Islet precursor cell (in vitro differentiated cells): ENCODE measurements around the gene ZDHHC22.

Experiments used
- DNase-seq: peaks from one replicate; pipeline ENCODE4 v3.0.0-alpha.2; 2018

The ZDHHC22 gene

DNA sequence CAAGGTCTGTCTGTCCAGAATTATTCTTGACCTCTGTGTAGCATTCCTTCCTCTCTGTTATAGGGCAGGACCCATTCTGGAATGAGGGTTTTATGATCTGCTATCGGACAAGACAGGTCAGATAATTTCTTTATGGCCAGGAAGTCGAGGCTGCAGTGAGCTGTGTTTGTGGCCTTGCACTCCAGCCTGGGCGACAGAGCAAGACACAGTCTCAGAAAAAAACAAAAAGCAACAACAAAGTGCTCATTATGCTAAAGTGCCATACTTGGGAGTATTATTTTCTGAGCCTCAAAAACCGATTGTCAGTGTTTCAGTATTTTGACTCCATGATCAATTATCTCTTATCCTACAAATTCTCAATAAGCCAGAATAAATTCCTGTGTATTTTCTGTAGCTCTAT is 39.4 kb downstream of the ZDHHC22 start:
- no peak for DNase-seq

DNA sequence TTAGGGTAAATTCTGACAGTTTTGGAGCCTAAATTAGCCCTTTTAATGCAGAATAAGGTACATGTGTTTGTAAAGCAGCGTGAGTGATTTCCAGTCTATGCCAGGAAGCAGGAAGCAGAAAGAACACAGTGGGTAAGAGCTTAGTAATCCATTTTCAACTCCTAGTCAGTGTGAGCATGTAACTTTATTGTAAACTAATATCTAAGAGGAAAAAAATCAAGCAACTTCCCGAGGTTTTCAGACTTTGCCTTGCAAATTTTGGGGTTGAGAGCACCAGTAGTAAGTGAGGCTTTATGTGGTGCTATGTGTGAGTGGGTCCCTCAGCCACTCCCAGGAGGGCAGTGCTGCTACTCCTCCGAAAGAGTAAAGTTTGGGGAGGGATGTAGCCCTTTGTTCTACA is 40.6 kb downstream of the ZDHHC22 start:
- DNase-seq: no peak

DNA sequence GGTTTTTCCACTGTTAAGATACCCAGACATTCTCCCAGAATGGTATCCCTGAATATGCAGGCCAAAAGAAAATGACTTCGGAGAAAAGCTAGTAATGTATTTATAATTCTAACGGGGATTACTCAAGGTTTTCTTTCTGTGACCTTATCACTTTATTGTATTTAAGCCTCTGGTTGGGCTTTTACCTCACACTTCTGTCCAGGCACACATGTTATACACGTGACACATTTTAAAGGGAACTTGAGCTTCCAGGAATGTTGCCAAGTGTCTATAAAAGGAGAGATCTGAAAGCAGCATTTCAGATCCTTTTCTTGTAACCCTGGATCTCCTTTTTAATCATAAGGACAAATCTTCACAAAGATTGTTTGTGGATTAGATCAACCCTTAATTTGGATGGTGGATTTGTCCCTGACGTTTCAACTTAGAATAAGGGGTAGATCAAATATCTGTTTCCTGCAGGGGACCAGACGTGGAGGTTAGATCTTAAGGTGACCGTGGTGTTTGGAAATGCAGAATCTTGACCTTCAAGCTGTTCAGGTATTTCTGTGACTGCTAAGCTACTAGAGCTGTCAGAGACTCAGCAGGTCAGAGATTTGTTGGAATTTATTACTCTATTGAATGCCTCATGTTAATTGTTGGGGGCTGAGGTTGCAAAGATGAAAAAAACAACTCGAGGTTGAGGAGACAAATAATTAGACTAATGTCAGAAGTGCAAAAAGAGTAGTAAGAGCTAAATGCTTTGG is 42.0 kb downstream of the ZDHHC22 start:
- DNase-seq: no peak

DNA sequence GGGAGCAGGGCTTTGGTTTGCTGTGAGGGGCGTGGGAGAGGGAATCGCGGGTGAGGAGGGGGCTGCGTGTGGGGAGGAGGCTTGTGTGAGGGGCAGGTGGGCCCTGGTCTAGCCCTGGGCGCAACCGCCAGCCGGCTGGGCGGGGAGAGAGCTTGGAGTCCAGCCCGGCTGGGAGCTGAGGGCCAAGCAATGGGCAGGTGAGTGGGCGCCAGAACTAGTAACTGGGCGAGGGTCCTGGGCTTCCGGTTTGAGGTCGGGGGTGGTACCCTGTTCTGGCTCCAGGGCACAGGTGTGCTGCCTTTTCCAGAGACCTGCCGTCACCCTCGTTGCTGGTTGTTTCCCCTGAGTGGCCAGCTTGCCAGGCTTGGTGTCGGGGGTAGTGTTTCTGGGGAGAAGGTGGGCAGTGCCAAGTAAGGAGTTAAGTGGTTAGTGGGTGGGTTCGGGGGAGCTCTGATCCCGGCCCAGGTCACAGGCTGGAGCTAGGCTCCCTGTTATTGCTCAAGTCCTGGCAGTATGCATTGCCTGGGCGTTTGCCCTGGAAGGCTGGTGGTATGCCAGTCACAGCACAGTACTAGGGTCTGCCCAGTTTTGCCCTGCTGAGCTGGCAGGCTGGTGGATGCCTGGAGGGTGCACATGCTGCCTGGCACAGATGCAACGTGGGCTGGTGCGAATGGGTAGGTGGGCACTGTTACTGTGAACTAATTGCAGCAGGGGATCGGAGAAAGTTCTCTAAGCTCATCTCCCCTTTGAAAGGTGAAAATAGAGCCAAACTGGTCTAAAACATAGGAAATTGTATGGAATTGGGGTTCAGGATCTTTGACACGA is 42.9 kb downstream of the ZDHHC22 start:
- DNase-seq: peak; percentile 68

DNA sequence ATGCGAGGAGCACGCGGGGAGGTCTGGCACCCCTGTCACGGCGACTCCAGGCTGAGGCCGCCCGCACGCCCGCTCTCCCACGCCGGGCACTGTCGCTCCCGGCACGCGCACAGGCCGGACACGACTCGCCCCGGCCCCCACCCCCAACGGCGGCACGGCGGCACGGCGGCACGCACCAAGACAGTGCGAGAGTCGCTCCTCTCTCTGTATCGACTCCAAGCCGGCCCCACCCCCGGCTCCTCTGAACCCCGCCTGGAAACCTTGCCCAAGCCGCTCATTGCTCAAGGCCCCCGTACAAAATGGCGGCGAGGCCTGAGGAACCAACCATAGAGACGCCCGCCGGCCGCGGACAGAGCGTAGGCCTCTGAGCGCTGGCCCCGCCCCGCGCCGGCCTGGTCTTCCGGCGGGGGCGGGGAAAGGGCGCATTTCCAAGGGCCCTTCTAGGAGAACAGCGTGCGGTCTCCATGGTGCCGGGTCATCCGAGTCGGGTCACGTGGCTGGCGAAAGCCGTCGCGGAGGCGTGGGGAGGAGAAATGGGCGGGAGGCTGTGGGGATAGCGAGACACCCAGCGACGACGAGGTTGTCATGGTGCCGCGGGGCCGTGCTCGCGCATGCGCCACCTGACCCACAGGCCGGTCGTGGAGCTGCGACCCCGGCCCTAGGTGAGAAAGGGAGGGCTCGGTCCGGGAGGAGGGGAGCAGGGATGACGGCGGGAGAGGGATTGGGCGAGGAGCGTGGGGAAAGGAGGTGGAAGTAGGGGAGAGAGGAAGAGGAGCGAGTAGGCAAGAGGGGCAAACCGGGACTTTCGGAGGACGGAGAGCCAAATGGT is 43.7 kb downstream of the ZDHHC22 start, which contains the start of gene CIPC:
Gene CIPC, plus strand, starts transcription at position 559 of the 829 bp plus-strand sequence. CDS start 7,451 bp downstream, outside the sequence.
- peak; percentile 100 for DNase-seq

DNA sequence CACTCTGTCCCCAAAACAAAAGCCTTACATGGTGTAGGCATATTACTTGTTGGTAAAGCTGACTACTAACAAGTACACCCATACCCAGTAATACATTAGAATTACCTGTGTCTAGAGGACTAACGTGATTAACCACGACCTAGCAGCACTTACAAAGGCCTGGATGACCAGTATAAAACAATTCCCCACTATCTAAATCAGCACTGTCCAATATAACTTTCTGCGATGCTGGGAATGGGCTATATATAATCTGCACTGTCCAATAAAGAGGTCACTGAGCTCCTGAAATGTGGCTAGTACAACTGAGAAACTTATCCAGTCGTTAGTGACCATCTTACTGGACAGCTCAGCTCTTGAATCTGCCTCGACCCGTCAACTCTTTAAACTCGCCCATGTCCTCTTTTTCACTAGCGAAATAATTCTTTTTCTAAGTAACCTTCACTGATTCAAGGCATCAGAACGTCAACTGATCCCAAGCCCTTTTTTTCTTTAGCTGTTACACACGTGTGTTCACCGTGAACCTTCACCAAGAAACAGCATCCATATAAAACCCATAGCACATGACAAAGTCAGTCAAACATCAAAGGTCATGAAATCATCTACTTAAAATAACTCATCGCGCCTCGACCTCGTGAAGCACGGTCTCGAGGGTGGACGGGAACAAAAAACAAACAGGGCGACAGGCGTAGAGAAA is 44.4 kb downstream of the ZDHHC22 start:
- no peak for DNase-seq

DNA sequence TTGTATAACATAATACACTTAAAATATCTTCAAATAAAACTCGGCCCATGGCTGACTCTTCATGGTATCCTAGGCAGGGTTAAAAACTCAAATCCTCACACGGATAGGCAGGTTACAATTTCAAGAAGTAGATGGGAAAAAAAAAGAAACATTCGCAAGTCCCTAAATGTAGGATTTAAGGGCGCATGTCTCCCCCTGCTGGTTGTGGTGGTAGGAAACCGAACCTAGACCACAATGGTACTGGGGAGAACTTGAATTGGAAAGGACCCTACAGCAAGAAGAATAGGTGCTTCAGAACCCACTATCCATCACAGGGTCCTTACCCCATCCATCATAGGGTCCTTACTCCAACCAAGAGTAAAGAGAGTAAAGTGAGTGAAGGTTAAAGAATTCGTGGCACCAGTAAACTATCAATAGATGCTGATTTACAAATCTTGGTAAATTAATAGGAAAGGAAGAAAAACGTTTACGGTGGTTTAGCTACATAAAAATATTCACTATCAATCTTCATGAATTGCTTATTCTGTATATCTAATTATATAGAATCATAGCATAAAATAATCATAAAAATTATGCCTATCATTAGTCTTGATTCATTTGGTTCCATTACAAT is 46.8 kb downstream of the ZDHHC22 start:
- DNase-seq: peak; percentile 86

DNA sequence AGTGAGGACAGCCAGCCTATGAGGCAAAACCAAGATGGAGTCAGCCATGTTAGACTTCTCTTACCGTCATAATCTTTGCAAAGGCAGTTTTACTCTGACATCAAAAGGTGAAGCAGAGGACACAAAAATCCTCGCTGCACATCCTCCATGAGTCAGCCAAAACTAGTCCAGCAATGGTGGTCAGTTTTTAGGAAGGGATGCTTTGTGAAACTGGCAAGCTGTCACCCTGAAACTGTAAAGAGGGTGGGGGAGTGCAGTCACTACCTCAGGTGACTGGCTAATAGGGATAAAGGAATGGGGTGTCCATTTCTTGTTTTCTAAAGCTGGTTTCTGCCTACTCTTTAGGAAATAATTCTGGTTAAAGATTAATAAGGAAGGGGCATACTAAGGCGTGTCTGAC is 48.9 kb downstream of the ZDHHC22 start:
- DNase-seq: no peak

DNA sequence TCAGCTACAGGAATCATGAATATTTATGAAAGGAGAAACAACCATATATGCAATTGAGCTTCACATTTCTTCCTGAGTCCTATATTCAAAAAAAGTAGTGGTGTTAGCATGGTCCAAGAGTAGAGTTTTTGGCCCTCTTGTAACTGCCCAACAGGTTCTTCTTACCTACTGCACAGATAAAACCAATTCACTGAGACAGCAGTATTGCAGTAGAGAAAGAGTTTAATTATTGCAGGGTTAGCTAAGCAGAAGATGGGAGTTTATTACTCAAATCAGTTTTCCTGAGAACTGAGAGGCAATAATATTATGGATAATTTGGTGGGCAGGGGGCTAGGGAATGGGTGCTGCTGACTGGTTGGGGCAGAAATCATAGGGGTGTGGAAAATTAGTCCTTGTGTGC is 50.1 kb downstream of the ZDHHC22 start:
- DNase-seq: no peak

DNA sequence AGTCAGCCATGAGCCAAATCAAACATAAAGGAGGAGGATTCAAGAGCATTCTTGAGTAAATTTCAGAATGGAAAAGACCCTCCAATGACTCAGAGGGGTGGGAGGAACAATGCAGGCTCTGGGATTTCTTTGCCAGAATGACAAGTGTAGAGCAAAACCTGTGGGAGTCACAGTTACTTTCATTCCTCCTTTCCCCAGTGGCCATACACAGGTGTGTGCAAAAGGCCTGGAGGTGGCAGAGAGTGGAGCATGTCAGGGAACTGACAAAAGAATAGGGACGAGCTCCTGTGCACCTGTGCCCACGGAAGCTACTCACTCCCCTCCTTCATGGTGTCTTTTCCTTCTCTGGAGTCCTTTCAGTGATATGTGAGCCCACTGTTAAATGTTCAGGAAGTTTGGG is 52.9 kb downstream of the ZDHHC22 start:
- DNase-seq: peak; percentile 60

DNA sequence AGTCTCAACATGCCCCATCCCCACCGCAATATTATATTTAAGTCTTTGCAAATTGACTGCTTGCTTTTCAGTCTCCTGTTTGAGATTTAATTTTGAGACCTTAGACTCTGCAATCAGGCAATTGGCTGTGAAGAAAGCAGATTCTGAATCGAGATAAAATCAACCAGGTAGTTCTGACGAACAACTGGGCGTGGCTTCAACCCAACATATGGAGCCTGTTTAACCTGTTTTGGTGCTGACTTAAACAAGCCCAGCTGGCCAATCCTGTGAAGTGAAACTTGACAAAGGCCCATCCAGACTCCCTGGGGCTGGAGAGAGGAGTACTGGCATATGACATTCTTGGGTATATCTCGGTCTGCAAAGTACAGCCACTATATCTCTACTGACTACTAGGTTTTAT is 53.4 kb downstream of the ZDHHC22 start:
- DNase-seq: peak; percentile 96

DNA sequence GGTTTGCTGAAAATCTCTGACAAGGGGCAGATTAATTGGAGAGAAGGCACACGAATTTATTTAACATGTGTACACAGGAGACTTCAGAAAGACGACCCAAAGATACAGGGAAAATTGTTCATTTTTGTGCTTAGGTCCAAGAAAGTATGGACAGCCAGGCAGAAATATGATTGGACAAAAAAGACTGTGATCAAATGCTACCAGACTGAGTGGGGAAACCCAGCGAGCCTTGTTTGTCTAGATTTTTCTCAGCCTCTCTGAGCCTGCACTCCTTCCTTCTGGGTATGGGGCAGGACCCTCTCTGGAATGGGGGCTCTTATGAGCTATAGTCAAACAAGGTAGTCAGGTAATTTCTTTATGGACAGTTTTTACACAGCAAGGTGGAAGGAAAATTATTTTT is 54.0 kb downstream of the ZDHHC22 start:
- no peak for DNase-seq

DNA sequence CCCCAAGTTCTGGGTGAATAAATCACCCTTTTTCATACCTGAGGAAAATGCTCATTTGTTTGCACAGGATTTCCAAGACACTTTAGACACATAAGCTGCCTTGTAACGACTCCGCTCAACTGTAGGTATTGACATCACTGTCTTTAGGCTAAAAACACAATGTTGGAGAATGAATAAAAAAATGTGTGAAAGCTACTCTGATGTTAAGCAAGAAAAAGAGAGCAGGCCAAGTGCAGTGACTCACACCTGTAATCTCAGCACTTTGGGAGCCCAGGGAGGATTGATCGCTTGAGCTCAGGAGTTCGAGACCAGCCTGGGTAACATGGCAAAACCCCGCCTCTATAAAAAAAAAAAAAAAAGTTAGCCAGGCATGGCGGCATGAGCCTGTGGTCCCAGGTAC is 54.6 kb downstream of the ZDHHC22 start:
- DNase-seq: no peak

DNA sequence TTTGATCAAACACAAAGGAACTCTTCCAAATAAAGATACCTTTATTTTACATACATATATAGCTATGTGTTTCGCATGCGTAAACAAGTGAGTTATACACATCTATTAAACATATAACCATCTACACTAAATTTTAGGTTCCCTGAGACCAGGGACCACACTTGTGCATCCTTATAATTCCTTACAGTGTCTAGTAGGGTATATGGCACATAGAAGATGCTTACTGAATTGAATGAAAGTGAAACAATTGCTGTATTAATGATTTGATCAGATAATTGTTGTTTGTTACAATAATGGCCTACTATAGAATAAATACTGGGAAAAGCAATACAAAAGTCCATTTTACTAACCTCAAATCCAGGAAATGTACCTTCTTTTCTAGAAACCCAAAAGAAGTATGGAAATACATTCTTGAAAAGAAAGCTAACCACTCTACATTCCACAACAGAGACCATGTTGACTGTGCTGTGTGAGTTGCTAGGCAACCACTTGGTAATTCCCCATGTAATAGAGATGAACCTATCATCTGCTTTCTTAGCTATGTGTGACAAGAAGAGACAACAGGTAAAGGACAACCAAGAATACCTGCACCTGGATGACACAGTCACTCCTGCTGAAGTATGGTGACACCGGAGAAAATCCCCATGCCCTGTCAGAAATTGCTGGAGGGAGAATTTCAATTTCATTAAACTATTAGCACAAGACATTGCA is 55.4 kb downstream of the ZDHHC22 start:
- peak; percentile 83 for DNase-seq

DNA sequence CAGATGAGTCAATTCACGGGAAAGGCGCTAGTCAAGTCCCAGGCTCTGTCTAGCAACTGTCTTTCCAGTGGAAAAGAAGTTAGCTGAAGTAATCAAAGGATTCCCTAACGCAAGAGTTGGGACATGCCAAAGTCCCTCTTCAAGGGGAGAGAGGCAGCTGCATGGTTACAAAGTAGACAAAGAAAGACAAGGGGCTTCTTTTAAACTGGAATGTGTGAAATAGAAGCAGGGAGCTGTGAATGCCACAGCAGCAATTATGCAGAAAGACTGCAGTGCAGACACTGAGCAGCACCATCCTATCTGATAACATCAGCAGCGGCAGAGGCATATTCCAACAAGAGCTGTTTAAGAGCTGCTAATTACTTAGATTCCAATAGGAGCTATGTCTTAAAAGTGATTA is 56.1 kb downstream of the ZDHHC22 start:
- DNase-seq: peak; percentile 88

DNA sequence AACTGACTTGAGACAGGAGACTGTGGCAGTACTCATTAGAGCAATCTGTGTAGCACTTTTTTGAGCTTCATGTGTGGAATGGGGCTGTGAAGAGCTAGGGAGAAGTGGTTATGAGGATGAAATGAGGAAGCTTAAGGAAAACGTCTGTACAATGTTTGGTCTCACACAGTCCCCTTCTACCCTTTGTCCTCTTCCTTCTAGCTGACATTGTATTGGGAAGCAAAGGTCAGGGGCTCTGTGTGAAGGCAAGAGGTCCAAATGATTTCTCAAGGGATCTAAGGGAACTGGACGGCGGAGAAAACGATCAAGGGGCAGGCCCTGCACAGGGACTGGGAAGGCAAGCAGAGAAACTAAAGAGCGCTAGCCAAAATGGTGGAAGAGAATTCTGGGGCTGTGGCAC is 56.6 kb downstream of the ZDHHC22 start:
- no peak for DNase-seq

DNA sequence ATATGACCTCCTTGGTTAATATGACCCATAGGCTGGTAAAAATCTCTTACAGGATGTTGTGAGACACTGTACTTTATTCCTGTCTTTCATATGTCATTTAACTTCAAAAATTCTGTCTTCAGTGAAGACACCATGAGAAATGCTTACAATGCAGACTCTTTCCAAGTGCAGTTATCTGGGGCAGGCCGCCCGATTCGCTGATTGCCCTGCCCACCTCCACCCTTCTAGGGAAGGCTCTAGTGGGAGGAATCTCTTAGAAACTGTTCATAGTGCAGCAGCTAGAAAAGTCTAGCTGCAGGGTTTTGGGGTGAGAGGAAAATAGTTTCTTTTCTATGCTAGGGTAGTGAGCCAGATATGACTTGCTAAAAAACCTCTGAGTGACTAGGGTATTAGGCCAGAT is 58.5 kb downstream of the ZDHHC22 start:
- no peak for DNase-seq

DNA sequence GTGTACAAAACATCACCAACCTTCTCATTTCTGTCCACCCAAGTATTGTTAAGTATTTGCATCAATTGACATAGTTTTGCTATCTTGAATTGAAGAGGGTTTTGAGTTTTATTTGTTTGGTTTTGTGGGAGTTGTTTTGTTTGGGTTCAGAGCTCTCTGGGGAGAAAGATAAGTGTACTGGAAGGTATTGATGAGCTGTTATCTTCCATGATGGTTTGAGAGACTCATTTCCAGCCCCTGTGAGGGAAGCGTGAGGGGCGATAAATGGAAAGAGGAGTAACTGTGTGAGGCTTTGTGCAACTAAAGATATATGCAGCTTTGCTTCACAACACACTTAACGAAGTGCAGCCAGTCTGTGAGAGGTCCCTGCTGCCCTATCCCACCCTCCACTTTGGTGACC is 59.2 kb downstream of the ZDHHC22 start:
- no peak for DNase-seq
